Measurements from ENCODE around the gene MYRF.

DNA sequence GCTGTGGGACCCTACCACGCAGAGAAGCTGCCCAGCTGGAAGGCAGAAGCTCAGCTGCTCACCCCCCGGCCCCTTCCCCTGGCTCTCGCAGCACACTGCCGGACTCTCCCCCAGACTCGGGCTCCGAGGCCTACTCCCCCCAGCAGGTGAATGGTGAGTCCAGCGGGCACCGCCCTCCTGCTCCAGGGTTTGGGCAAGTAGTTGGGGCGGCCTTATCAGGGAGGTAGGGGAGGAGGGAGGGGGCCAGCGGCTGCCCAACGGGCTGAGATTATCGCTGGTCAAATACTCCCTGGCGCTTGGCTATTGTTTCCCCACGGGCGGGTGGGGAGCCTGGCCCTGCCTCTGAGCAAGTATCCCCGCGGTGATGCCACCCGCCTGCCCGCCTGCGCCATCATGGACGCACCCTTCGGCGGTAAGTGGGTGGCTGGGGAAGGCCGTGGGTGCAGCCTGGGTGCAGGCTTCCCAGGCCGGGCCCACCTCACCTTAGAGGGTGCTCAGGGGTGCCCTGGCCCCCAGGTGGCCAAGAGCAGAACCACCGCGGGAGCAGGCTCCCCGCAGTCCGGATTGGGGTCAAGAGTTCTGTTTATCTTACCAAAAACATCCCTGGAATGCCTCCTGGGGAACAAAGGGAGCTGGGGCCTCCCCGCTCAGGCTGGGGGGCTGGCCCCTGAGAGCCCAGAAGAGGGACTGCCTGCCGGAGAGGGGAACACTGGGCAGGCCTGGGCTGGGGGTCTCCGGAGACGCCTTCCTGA lies 16.9 kb downstream of the MYRF start:
- TF ChIP-seq, protein P1, sequence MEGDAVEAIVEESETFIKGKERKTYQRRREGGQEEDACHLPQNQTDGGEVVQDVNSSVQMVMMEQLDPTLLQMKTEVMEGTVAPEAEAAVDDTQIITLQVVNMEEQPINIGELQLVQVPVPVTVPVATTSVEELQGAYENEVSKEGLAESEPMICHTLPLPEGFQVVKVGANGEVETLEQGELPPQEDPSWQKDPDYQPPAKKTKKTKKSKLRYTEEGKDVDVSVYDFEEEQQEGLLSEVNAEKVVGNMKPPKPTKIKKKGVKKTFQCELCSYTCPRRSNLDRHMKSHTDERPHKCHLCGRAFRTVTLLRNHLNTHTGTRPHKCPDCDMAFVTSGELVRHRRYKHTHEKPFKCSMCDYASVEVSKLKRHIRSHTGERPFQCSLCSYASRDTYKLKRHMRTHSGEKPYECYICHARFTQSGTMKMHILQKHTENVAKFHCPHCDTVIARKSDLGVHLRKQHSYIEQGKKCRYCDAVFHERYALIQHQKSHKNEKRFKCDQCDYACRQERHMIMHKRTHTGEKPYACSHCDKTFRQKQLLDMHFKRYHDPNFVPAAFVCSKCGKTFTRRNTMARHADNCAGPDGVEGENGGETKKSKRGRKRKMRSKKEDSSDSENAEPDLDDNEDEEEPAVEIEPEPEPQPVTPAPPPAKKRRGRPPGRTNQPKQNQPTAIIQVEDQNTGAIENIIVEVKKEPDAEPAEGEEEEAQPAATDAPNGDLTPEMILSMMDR (optimal IDR thresholded peaks at IDR 0.05 in 1 of 3, IDR thresholded peaks at IDR 0.05 in 1 of 3, conservative IDR thresholded peaks at IDR 0.05 in 1 of 3; ENCODE audit: extremely low read depth in 1 of 3, insufficient read depth in 2 of 3, low read length in 3 of 3), result no peak
- TF ChIP-seq EZH2 (IDR thresholded peaks at IDR 0.05; ENCODE audit: low read length), result no peak

Measured in keratinocyte (primary cell).